ENCODE measurements around the gene SNX25.

- TF ChIP-seq RCOR1 (IDR thresholded peaks at IDR 0.05; ENCODE audit: low read length) (no peak), EP300 (IDR thresholded peaks at IDR 0.05; ENCODE audit: borderline replicate concordance in 1 of 2, low read depth in 1 of 2, low read length in 1 of 2) (no peak), POLR2AphosphoS5 (IDR thresholded peaks at IDR 0.05; ENCODE audit: low read depth, low read length) (no peak)
- TF ChIP-seq, protein P1, sequence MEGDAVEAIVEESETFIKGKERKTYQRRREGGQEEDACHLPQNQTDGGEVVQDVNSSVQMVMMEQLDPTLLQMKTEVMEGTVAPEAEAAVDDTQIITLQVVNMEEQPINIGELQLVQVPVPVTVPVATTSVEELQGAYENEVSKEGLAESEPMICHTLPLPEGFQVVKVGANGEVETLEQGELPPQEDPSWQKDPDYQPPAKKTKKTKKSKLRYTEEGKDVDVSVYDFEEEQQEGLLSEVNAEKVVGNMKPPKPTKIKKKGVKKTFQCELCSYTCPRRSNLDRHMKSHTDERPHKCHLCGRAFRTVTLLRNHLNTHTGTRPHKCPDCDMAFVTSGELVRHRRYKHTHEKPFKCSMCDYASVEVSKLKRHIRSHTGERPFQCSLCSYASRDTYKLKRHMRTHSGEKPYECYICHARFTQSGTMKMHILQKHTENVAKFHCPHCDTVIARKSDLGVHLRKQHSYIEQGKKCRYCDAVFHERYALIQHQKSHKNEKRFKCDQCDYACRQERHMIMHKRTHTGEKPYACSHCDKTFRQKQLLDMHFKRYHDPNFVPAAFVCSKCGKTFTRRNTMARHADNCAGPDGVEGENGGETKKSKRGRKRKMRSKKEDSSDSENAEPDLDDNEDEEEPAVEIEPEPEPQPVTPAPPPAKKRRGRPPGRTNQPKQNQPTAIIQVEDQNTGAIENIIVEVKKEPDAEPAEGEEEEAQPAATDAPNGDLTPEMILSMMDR (IDR thresholded peaks at IDR 0.05): no peak
Measured at GRCh38 chr4:185384930-185385331, 175.5 kb downstream of the SNX25 start.
